ENCODE measurements around the gene TMEM232.

DNA sequence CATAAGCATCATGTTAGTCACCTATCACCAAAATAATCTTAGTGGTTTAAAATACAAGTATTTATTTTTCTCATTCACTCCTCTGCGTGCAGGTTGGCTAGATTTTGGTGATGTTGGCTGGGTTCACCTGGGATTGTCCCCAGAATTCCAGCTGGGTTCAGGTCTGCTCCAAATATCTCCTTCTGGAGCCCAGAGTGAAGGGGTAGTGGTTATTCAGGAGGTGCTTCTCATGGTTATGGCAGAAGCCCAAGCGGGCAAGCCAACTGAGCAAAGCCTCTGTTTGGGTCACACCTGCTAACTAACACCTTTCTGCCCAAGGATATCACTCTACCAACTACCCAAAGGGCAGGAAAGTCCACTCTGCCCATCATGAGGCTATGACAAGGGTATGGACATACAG lies 7.6 kb upstream of the TMEM232 start:
- TF ChIP-seq CTCF (IDR thresholded peaks at IDR 0.05) (no peak), POLR2A (IDR thresholded peaks at IDR 0.05) (no peak)

Data from esophagus squamous epithelium (tissue), 4 donors.